Lung (tissue), 16 donors: ENCODE data around the gene FGGY. TPM values are rescaled to one million over a fixed set of nuclear protein-coding genes. Genes with fewer than 3 reads are reported as not detected.
"Not testable (repeated sequence)": the region's sequence is repeated elsewhere in the genome, so short reads cannot be mapped to it uniquely, and the experiment has no call there.

Experiments used
- ATAC-seq: fragments of 200-7000 bp; cut with Tn5 transposase; one replicate; pipeline ENCODE4 v1.9.1; 2020; ENCODE audit warnings: moderate number of reproducible peaks; ENCODE audit not compliant: insufficient read depth, low FRiP score
- DNase-seq, 3 donors: peaks; one replicate each; pipeline ENCODE4 v3.0.0-alpha.2; 2013 to 2017
- H3K27ac ChIP-seq, 2 donors: one replicate each; pipeline ENCODE4 v1.5.1; 2013; ENCODE audit warnings: mild to moderate bottlenecking in 2 of 2, moderate library complexity in 2 of 2, control low read depth in 1 of 2, inconsistent platforms in 1 of 2, low read depth in 1 of 2, low read length in 1 of 2
- H3K27me3 ChIP-seq, 3 donors: one replicate each; pipeline ENCODE4 v1.5.1; 2013; ENCODE audit warnings: low read length in 2 of 3; ENCODE audit not compliant: control insufficient read depth in 3 of 3, insufficient read depth in 3 of 3
- H3K36me3 ChIP-seq, 4 donors: one replicate each; pipeline ENCODE4 v1.5.1; 2013; ENCODE audit warnings: low read length in 4 of 4, mild to moderate bottlenecking in 1 of 4, moderate library complexity in 1 of 4; ENCODE audit not compliant: control insufficient read depth in 4 of 4, insufficient read depth in 4 of 4
- H3K4me1 ChIP-seq, 5 donors: one replicate each; pipeline ENCODE4 v1.5.1; 2013; ENCODE audit warnings: low read length in 5 of 5, mild to moderate bottlenecking in 2 of 5, moderate library complexity in 1 of 5; ENCODE audit not compliant: control insufficient read depth in 5 of 5, insufficient read depth in 5 of 5
- H3K4me3 ChIP-seq: one replicate; pipeline ENCODE4 v1.5.1; 2013; ENCODE audit warnings: mild to moderate bottlenecking, control low read depth, moderate library complexity
- H3K9ac ChIP-seq, 2 donors: one replicate each; pipeline ENCODE4 v1.5.1; 2013; ENCODE audit warnings: low read length in 2 of 2, control low read depth in 1 of 2; ENCODE audit not compliant: insufficient read depth in 1 of 2
- H3K9me3 ChIP-seq, 4 donors: one replicate each; pipeline ENCODE4 v1.5.1; 2013; ENCODE audit warnings: low read length in 3 of 4, mild to moderate bottlenecking in 1 of 4, moderate library complexity in 1 of 4; ENCODE audit not compliant: control insufficient read depth in 4 of 4, insufficient read depth in 3 of 4
- WGBS, 2 donors: extraction: QIAGEN DNeasy Blood & Tissue Kit; methylation state at CpG; one replicate each; pipeline ENCODE4 v1.1.7; 2013; 5-methylcytosine and 5-hydroxymethylcytosine counted together
- long read RNA-seq, 5 donors: transcript quantifications; one replicate each; lab custom pipeline, GENCODE V29; 2026
- polyA plus RNA-seq, 2 donors: library from polyadenylated mRNA; stranded (reverse); fragments of 200-250 nt; gene quantifications; one replicate each; pipeline ENCODE4 v1.2.1, GENCODE V29; 2013
- total RNA-seq, 2 donors: library from RNA; depleted of rRNA in 1 of 2; stranded (reverse); fragments of >200 nt in 1 of 2; gene quantifications; one replicate each; pipeline ENCODE4 v1.2.1, GENCODE V29; 2014 to 2021
- TF ChIP-seq, protein P1 (sequence below): IDR thresholded peaks from 2 replicates; pipeline ENCODE4 v1.5.1; 2012; ENCODE audit warnings: mild to moderate bottlenecking; ENCODE audit errors: control extremely low read depth, extremely low read depth
- donor health status: control.
- donor health status: control.
- donor health status: Bipolar disorder and iron deficiency.
- donor health status: healthy.
- donor health status: DM: yes; HTN: yes; CAD: no.

The FGGY gene, protein sequence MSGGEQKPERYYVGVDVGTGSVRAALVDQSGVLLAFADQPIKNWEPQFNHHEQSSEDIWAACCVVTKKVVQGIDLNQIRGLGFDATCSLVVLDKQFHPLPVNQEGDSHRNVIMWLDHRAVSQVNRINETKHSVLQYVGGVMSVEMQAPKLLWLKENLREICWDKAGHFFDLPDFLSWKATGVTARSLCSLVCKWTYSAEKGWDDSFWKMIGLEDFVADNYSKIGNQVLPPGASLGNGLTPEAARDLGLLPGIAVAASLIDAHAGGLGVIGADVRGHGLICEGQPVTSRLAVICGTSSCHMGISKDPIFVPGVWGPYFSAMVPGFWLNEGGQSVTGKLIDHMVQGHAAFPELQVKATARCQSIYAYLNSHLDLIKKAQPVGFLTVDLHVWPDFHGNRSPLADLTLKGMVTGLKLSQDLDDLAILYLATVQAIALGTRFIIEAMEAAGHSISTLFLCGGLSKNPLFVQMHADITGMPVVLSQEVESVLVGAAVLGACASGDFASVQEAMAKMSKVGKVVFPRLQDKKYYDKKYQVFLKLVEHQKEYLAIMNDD
- total RNA-seq (10 to 100 TPM; 19.2 to 42.3 TPM), polyA plus RNA-seq (10 to 100 TPM; 16.1 to 17.4 TPM)
- long read RNA-seq, donor 1, partial matches to known transcripts: 9 of 10 reads
- long read RNA-seq, donor 1, other reads (novel, unspliced or antisense): 0 of 10 reads
- long read RNA-seq, donor 2: 0 reads
- long read RNA-seq, donor 3: 0 reads
- long read RNA-seq, donor 4: 0 reads
- long read RNA-seq, donor 5, partial matches to known transcripts: 6 of 6 reads
- long read RNA-seq, donor 5, other reads (novel, unspliced or antisense): 0 of 6 reads

DNA sequence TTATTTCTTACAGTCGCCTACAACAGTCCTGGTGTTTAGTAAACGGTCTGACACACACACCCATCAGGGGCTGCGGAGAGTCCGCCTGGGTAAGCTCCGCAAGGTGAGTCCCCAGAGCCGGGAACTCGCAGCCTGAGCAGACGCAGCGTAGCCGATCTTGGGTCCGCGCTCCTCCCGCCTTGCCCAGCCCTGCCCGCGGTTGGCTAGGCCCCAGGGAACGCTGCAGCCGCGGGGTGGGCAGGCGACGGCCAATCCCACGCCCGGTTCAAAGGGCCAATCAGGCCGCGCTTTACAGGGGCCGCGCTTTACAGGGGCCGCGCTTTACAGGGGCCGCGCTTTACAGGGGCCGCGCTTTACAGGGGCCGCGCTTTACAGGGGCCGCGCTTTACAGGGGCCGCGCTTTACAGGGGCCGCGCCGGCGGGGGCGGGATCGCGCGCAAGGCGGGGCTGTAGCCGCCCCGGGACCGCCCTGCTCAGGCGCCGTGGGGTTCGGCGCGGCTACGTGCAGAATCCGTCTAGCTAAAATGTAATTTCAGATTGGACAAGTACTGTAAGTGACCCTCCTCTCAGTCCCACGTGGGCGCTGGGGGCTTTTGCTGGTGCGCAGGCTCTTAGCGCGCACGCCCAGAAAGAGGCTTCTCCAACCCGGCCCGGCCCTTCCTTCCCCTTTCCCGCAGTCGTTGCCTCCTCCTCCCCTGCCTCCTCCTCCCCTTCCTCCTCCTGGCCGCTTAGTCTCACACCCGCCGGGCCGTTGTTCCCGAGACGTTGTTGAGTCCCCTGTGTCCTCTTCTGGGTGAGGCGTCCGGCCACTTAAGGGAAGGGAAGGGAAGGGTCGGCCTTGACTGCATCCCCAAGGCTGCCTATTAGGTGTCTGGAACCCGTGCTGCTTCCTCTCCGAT, at the start of gene FGGY:
TSS of gene FGGY (plus strand) at position 737 of the 899 bp plus-strand sequence. CDS start 24,456 bp downstream, outside the sequence.
- Histone ChIP-seq H3K4me3 (peak within 1 kb of the TSS; percentile 52), H3K27ac (peak within 1 kb of the TSS; percentile 88 to 100), H3K27me3 (no peaks in the 10 kb centered on the region), H3K9ac (peak within 1 kb of the TSS; percentile 78 to 88), H3K4me1 (peaks cover 0 to 18% (median 8%) of the 10 kb centered on the region in 5 donors), H3K36me3 (no peaks in the 10 kb centered on the region), H3K9me3 (no peaks in the 10 kb centered on the region)
- ATAC-seq (peak; percentile 93), DNase-seq (peak; percentile 98 to 99 (median 99))
- TF ChIP-seq, protein P1, sequence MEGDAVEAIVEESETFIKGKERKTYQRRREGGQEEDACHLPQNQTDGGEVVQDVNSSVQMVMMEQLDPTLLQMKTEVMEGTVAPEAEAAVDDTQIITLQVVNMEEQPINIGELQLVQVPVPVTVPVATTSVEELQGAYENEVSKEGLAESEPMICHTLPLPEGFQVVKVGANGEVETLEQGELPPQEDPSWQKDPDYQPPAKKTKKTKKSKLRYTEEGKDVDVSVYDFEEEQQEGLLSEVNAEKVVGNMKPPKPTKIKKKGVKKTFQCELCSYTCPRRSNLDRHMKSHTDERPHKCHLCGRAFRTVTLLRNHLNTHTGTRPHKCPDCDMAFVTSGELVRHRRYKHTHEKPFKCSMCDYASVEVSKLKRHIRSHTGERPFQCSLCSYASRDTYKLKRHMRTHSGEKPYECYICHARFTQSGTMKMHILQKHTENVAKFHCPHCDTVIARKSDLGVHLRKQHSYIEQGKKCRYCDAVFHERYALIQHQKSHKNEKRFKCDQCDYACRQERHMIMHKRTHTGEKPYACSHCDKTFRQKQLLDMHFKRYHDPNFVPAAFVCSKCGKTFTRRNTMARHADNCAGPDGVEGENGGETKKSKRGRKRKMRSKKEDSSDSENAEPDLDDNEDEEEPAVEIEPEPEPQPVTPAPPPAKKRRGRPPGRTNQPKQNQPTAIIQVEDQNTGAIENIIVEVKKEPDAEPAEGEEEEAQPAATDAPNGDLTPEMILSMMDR: no peak
- 0% methylated on average over 61 to 78 of the region's 78 CpGs for WGBS, 2 donors

DNA sequence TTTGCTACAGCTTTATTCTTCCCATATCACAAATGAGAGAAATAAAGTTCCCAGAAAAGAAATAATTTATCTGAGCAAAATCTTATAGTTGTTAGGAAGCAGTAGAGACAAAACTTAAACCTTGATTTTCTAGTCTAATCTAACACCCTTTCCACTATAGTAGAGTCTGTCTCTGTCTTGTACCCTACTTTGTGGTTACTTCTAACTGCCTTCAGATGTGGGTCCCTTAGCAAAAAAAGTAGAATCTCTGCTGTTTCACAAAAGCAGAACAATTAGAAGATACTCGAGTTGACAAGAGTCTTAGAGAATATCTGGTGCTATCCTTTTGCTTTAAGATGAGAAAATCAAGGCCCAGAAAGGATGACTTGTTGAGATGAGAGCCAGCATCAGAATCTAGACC, 48.1 kb upstream of the FGGY start:
- Histone ChIP-seq H3K9ac (no peak overlapping the region), H3K4me1 (peaks cover 0 to 4% (median 0%) of the 10 kb centered on the region in 5 donors), H3K27ac (no peak overlapping the region), H3K36me3 (no peaks in the 10 kb centered on the region), H3K9me3 (peaks cover 0 to 4% (median 0%) of the 10 kb centered on the region in 4 donors), H3K27me3 (no peaks in the 10 kb centered on the region), H3K4me3 (no peak overlapping the region)
- TF ChIP-seq, protein P1: no peak
- DNase-seq: no peak
- no peak for ATAC-seq
- WGBS, 2 donors: 84 to 91% methylated on average over 1 of the region's 1 CpG

DNA sequence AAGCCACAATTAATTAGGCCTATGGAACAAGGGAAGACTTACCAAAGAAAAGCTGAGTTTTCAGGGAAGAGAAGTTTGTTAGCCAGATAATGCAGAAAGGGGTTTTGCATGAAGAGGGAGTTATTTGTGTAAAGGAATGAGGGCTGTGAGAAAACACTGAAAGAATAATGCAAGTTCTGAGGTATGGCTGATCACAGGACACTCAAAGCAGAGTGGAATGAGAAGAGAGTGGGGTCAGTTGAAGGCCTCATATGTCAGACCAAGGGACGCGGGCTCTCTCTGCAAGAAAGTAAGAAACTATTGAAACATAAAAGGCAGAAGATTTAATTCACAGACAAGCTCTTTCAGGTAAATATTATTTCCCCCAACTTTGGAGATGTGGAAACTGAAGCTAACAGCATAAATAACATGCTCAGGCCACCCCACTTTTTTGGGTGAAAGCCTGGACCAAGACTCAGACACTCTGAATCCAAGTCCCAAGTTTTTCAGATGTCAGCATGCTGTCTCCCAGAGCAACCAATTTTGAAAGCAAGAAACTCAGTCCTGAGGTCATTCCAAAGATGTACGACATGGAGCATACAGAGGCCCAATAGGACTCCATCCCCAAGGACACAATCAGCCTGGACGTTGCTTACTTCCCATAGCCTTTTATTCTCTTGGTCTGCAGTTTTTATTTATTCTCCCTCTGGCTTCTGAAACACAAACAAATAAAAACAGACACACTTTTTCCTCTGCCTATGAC, 47.3 kb upstream of the FGGY start:
- H3K27me3 ChIP-seq: no peaks in the 10 kb centered on the region
- H3K9ac ChIP-seq: no peak overlapping the region
- TF ChIP-seq, protein P1: no peak
- DNase-seq (no peak), ATAC-seq (no peak)
- no peak overlapping the region for H3K4me3 ChIP-seq
- peaks cover 0 to 4% (median 0%) of the 10 kb centered on the region in 4 donors for H3K9me3 ChIP-seq
- WGBS, 2 donors: 86 to 87% methylated on average over 4 of the region's 4 CpGs
- H3K27ac ChIP-seq: peak overlapping the region in 1 of 2 donors; percentile 2
- no peaks in the 10 kb centered on the region for H3K36me3 ChIP-seq
- H3K4me1 ChIP-seq: peaks cover 0 to 4% (median 0%) of the 10 kb centered on the region in 5 donors

DNA sequence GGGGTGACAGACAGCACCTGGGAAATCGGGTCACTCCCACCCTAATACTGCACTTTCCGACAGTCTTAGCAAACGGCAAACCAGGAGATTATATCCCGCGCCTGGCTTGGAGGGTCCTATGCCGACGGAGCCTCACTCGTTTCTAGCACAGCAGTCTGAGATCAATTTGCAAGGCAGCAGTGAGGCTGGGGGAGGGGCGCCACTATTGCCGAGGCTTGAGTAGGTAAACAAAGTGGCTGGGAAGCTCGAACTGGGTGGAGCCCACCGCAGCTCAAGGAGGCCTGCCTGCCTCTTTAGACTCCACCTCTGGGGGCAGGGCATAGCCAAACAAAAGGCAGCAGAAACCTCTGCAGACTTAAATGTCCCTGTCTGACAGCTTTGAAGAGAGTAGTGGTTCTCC, 45.8 kb upstream of the FGGY start:
- WGBS, 2 donors: 79 to 87% methylated on average over 12 of the region's 12 CpGs
- DNase-seq: not testable (repeated sequence)

DNA sequence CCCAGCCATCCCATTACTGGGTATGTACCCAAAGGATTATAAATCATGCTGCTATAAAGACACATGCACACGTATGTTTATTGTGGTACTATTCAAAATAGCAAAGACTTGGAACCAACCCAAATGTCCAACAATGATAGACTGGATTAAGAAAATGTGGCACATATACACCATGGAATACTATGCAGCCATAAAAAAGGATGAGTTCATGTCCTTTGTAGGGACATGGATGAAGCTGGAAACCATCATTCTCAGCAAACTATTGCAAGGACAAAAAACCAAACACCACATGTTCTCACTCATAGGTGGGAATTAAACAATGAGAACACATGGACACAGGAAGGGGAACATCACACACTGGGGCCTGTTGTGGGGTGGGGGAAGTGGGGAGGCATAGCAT, 40.5 kb upstream of the FGGY start:
- not testable (repeated sequence) for H3K9me3 ChIP-seq, H3K4me1 ChIP-seq, DNase-seq, H3K4me3 ChIP-seq, H3K36me3 ChIP-seq, H3K9ac ChIP-seq, ATAC-seq, H3K27ac ChIP-seq, H3K27me3 ChIP-seq
- 85 to 89% methylated on average over 1 of the region's 1 CpG for WGBS, 2 donors

More for the DNA sequence above, 45.8 kb upstream of the FGGY start:
- H3K4me3 ChIP-seq, H3K9ac ChIP-seq, H3K27me3 ChIP-seq, ATAC-seq, H3K27ac ChIP-seq, H3K4me1 ChIP-seq, H3K36me3 ChIP-seq, H3K9me3 ChIP-seq: not testable (repeated sequence)
